Activated T-helper 1 cell treated with anti-CD3 and anti-CD28 coated beads, Interleukin-2, amount 50 U/mL, for 16 hours (primary cell): Measurements from ENCODE around the gene VENTX.
"Not testable (repeated sequence)": the region's sequence is repeated elsewhere in the genome, so short reads cannot be mapped to it uniquely, and the experiment has no call there.

Source experiments
- DNase-seq, 2 donors: peaks; one replicate each; pipeline ENCODE4 v3.0.0-alpha.2; 2020; ENCODE audit warnings: low read depth in 1 of 2, low spot score in 1 of 2

Gene VENTX

DNA sequence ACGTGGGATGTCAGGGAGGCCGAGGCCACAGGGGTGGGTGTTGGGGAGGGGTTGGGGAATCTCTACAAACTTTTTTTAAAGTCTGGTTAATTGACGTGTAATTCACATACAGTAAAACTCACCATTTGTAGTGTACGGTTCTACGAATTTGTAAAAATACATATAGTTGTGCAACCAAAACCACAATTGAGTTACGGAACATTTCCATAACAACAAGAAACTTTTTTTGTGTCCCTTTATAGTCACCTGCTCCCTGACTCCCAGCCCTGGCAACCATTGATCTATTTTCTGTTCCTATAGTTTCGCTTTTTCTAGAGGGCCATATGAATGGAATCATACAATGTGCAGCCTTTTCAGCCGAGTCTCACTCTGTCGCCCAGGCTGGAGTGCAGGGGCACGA, 2.9 kb upstream of the VENTX start:
- DNase-seq = not testable (repeated sequence)

- no peak for DNase-seq
Observed at GRCh38 chr10:133235265-133235855, 2.3 kb upstream of the VENTX start.

- DNase-seq = no peak
Observed at GRCh38 chr10:133235932-133236331, 1.7 kb upstream of the VENTX start.

DNA sequence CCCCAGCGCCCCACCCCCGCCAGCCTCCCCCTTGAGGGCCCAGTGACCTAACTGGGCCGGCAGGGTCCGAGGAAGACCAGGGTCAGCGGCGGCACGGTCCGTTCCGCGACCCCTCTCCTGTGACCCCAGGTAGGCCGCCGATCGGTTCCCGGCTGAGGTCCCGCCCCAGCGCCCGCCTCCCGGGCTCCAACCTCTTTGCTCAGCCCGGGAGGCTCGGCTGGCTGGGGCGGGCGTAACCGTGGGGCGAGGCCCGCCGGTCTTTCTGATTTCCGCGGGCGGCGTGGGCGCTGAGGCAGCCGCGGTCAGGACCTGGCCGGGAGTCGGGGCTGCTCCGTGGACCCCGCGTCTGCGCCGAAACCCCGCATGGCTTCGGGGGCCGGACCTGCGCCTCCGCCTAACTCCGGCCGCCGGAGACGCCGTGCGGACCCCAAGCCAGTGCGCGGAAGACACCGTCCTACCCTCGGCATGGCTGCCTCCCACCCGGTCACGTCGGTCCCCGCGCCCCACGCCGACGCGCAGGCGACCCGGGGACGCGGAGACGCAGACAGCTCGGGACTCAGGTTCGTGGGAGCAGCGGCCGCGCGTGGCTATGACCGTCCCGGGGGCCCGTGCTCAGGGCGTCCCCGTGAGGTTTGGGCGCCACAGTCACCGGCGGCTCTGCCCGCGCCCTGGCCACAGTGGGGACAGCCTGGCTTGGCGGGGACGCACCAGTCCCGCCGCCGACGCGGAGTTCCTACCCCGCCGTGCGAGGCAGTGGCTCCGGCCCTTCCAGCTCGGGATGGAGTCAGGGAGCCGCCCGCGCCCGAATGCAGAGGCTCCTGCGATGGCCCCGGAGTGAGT, 1.0 kb upstream of the VENTX start:
- DNase-seq = no peak

DNA sequence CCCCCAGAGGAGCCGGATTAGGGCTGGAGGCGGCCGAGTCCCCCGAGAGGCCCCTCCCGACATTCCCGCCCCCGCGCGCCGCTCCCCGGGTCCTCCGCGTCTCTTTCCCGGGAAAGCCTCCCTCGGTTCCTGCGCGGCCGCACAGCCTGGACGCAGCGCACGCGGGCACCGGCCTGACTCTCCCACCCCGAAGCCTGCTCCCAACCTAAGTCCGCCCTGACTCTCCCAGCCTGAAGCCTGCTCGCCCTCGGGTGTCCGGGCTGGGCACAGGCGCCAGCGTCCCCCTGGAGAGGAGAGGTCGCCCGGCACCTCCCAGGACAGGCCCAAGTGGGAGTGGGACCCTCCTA, 441 bp upstream of the VENTX start:
- no peak for DNase-seq

DNA sequence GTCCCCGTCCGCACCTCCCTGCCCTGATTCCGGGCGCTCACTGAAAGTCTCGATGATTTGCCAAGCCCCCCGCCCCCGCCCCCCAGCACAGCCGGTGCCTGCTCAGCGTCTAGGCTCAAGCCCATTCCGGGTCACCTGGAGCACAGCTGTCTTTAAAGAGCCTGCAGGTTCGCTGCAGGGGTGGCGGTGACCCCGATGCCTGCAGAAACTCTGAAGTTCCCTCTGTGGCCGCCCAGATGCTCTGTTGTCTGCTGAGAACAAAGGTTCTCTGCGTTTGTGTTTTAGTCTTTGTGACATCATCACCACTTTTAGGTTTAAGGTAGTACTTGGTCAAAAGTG, 780 bp downstream of the VENTX start:
- no peak for DNase-seq

DNA sequence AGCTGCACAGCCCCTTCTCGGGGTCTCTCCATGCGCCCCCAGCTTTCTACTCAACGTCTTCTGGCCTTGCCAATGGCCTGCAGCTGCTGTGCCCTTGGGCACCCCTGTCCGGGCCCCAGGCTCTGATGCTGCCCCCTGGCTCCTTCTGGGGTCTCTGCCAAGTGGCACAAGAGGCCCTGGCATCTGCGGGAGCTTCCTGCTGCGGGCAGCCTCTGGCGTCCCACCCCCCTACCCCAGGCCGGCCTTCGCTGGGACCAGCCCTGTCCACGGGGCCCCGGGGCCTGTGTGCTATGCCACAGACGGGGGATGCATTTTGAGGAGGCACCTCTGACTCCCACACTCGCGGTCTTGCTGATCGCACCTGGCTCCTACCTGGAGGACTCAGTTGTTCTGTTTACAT, 2.3 kb downstream of the VENTX start:
- DNase-seq = no peak

GRCh38 chr10:133241501-133242205, 4.0 kb downstream of the VENTX start:
- DNase-seq = no peak

GRCh38 chr10:133242611-133243356, 5.1 kb downstream of the VENTX start:
- DNase-seq = no peak

DNA sequence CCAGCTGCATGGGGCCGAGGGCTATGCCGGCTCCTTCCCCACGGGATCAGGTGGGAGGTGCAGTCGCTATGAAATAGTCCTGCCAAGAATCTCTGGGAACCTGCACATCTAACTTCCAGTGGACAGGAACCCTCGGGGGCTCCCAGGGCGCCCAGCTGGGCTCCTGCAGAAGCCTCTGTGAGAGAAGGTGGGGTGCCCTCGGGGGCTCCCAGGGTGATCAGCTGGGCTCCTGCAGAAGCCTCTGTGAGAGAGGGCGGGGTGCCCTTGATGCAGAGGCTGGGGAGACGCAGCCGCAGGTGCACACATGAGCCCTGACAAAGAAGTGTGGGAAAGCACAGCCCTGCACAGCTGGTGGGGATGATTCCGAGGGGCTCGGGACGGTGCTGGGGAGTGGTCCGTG, 5.9 kb downstream of the VENTX start:
- no peak for DNase-seq

DNA sequence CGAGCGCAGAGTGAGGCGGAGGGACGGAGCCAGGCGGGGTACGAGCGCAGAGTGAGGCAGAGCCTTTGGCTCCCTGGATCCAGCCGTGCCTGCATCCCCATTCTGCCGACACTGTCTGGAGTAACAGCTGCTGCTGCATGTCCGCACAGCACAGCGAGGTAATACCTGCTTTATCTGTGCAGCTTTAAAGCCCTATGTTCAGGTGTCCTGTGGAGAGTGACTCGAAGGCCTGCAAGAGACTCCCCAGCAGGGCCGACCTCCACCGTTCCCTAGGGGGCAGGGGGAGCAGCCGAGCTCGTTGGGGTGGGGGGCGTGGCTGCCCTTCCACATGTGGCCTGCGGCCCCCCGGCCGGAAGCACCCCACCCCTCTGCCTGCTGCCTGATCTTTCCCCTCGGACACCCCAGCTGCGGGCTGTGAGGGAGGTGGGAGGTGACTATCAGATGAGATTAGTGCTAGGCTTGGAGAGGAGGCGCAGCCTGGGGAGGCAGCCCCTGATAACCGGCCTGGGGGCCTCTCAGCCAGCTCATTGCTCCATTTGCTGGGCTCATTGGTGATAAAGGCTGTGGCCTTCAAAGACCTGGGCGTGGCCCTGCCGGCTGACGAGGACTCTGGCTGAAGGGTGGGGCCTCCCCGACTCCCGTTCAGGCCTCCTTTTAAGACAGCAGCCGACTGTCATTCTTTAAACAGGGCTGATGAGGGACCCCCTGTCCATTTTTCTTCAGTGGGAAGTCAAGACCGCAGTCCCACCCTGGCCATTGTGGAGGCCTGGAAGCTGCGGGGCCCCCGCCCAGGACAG, 8.0 kb downstream of the VENTX start:
- DNase-seq = no peak

- DNase-seq = no peak
Observed at GRCh38 chr10:133246236-133246626, 8.6 kb downstream of the VENTX start.

DNA sequence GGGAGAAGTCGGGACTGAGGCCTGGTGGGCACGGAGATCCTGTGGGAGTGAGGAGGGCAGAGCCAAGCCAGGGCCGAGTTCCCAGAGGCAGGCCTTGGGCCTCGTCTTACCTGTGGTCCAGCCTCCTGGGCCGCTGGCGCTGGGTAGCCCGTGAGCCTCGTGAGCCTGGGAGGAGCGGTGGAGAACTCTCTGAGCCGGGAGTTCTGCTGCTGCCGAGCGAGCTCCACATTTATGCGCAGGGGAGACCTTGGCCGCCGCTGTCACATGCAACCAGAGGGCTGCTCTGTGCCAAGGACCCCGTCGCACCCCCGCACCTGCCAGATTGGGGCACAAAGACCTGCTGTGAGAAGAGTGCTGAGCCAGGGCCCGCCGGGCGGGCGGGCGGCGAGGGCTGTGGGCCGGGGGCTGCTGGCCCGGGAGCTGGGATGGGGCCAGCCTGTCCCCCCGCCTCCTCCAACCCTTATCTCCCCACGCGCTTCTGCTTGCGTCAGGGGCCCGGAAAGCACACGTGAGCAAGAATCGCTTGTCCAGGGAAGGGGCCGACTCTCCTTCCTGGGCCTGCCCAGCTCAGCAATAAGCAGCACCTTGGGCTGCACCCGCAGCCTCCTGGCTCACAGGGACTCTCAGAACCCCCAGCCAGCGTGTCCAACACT, 10.2 kb downstream of the VENTX start:
- DNase-seq = no peak

DNA sequence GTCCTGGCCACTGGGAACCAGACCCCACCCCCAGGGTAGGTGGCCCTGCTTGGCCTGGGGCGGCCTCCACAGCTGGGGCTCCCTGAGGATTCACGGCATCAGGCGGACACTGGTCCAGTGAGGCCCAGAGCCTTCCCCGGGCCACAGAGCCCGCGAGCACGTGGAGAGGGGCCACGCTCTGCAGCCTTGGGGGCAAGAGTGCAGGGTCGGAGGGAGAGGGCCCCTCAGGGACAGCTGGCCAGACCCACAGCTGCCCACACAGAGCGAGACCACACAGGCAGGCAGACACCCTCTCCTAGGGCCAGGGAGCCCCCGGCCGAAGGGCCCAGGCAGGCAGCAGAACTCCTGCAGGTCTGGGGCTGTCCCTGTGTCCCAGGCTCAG, 10.7 kb downstream of the VENTX start:
- no peak for DNase-seq

DNA sequence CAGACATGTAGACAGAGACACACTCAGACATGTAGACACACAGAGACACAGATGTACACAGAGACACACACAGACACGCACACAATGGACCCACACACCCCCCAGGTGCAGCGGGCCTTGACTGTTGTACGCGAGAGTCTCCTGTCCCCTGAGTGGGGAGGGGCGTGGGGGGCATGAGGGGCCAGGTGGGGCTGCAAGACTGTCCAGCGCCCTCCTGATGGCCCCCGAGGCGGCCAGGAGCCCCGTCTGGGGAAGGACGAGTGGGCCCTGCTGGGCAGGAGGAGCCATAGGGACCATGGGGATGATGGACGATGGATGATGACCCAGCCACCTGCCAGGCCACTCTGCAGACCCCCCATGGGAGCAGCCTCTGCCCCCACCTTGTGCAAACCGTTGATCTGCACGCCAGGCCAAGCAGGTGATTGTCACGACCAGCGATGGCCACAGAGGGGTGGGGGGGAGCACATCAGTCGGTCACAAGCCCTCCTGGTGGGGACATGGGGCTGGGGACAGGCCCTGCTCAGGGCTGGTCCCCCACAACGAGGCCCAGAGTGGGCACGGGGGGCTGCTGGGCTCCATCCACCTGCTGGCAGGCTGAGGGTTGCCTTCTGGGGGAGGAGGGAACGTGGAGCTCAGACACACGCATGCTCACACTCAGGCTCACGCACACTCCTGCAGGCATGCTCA, 11.6 kb downstream of the VENTX start:
- DNase-seq = no peak

DNA sequence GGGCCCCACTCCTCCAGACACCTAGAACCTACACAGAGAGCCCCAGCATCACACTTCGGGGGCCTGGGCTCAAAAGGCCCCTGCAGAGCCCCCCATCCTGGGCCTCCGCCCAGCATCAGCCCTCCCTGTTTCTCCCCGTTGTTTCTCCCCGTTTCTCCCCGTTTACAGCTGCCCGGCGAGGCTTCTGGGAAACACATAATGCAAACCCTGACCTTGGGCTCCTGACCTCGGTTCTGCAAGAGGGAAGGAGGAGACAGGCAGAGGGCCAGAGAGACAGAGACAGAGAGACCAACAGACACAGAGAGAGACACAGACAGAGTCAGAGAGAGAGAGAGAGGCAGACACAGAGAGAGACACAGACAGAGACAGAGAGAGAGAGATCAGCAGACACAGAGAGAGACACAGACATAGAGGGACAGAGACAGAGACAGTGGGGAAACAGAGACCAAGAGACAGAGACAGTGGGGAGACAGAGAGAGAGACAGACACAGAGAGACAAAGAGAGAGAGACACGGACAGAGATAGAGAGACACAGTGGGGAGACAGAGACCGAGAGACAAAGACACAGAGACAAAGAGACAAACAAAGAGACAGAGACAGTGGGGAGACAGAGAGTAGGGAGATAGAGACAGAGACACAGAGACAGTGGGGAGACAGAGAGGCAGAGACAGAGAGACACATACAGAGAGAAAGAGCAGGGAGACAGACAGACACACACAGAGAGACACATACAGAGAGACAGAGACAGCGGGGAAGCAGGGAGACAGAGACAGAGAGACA, 12.5 kb downstream of the VENTX start:
- DNase-seq = no peak

GRCh38 chr10:133251388-133252222, 13.9 kb downstream of the VENTX start:
- no peak for DNase-seq

DNA sequence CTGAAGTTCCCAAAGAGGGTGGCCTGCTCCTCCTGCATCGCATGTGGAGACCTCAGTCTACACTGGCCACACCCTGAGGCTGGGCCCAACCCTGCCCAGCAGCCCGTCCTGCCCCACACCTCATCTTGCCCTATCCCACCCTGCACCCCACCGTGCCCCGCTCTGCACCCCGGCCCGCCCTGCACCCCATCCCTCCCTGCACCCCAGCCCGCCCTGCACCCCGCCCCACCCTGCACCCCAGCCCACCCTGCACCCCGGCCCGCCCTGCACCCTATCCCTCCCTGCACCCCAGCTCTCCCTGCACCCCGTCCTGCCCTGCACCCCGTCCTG, 14.5 kb downstream of the VENTX start:
- no peak for DNase-seq
